Muscle layer of colon (tissue), 2 donors: ENCODE measurements around the gene UNC79.

ENCODE experiments used
- H3K27ac ChIP-seq: one replicate; pipeline ENCODE4 v1.7.0; 2013; ENCODE audit warnings: low read depth, mild to moderate bottlenecking, low read length, moderate library complexity
- H3K27me3 ChIP-seq, 2 donors: one replicate each; pipeline ENCODE4 v1.7.0; 2013; ENCODE audit warnings: low read length in 2 of 2, mild to moderate bottlenecking in 2 of 2; ENCODE audit not compliant: insufficient read depth in 2 of 2, control insufficient read depth in 1 of 2
- H3K36me3 ChIP-seq: one replicate; pipeline ENCODE4 v1.7.0; 2013; ENCODE audit warnings: mild to moderate bottlenecking, low read length; ENCODE audit not compliant: insufficient read depth
- H3K4me1 ChIP-seq: one replicate; pipeline ENCODE4 v1.7.0; 2013; ENCODE audit warnings: mild to moderate bottlenecking, low read length; ENCODE audit not compliant: insufficient read depth
- H3K4me3 ChIP-seq, 2 donors: one replicate each; pipeline ENCODE4 v1.7.0; 2013; ENCODE audit warnings: low read length in 2 of 2, low read depth in 1 of 2, mild to moderate bottlenecking in 1 of 2, moderate library complexity in 1 of 2
- H3K9ac ChIP-seq: one replicate; pipeline ENCODE4 v1.7.0; 2013; ENCODE audit warnings: low read length
- H3K9me3 ChIP-seq: one replicate; pipeline ENCODE4 v1.7.0; 2013; ENCODE audit warnings: mild to moderate bottlenecking, low read length
- donor health status: abdominal sarcoma.
- donor health status: Adenocarcinoma of cecum.

The UNC79 gene

GRCh38 chr14:93700928-93701327, 270.2 kb downstream of the UNC79 start:
- H3K9ac ChIP-seq, result no peak overlapping the region
- no peaks in the 10 kb centered on the region for H3K4me1 ChIP-seq
- no peaks in the 10 kb centered on the region for H3K9me3 ChIP-seq
- no peak overlapping the region for H3K27ac ChIP-seq
- H3K36me3 ChIP-seq, result no peaks in the 10 kb centered on the region
- H3K4me3 ChIP-seq, result no peak overlapping the region
- no peaks in the 10 kb centered on the region for H3K27me3 ChIP-seq

- no peak overlapping the region for H3K9ac ChIP-seq
- H3K4me3 ChIP-seq, result no peak overlapping the region
- no peaks in the 10 kb centered on the region for H3K4me1 ChIP-seq
- no peak overlapping the region for H3K27ac ChIP-seq
- no peaks in the 10 kb centered on the region for H3K9me3 ChIP-seq
- no peaks in the 10 kb centered on the region for H3K36me3 ChIP-seq
- no peaks in the 10 kb centered on the region for H3K27me3 ChIP-seq
Observed at GRCh38 chr14:93701562-93701961, 270.8 kb downstream of the UNC79 start.

GRCh38 chr14:93702946-93703345, 272.2 kb downstream of the UNC79 start:
- Histone ChIP-seq H3K9me3 (no peaks in the 10 kb centered on the region), H3K4me1 (no peaks in the 10 kb centered on the region), H3K27ac (no peak overlapping the region), H3K27me3 (no peaks in the 10 kb centered on the region), H3K36me3 (no peaks in the 10 kb centered on the region), H3K9ac (no peak overlapping the region), H3K4me3 (no peak overlapping the region)

- H3K36me3 ChIP-seq, result no peaks in the 10 kb centered on the region
- H3K9ac ChIP-seq, result no peak overlapping the region
- H3K27ac ChIP-seq, result no peak overlapping the region
- no peak overlapping the region for H3K4me3 ChIP-seq
- no peaks in the 10 kb centered on the region for H3K27me3 ChIP-seq
- H3K9me3 ChIP-seq, result no peaks in the 10 kb centered on the region
- H3K4me1 ChIP-seq, result no peaks in the 10 kb centered on the region
Observed at GRCh38 chr14:93703941-93704340, 273.2 kb downstream of the UNC79 start.

GRCh38 chr14:93705513-93706156, 274.9 kb downstream of the UNC79 start:
- Histone ChIP-seq H3K4me3 (no peak overlapping the region), H3K27me3 (no peaks in the 10 kb centered on the region), H3K27ac (no peak overlapping the region), H3K36me3 (no peaks in the 10 kb centered on the region), H3K9me3 (no peaks in the 10 kb centered on the region), H3K9ac (no peak overlapping the region), H3K4me1 (no peaks in the 10 kb centered on the region)

- no peaks in the 10 kb centered on the region for H3K4me1 ChIP-seq
- H3K9ac ChIP-seq, result no peak overlapping the region
- H3K27ac ChIP-seq, result no peak overlapping the region
- H3K36me3 ChIP-seq, result no peaks in the 10 kb centered on the region
- no peaks in the 10 kb centered on the region for H3K27me3 ChIP-seq
- no peaks in the 10 kb centered on the region for H3K9me3 ChIP-seq
- no peak overlapping the region for H3K4me3 ChIP-seq
Observed at GRCh38 chr14:93706360-93706955, 275.7 kb downstream of the UNC79 start.

- H3K27ac ChIP-seq, result no peak overlapping the region
- H3K9me3 ChIP-seq, result no peaks in the 10 kb centered on the region
- no peaks in the 10 kb centered on the region for H3K27me3 ChIP-seq
- no peaks in the 10 kb centered on the region for H3K36me3 ChIP-seq
- no peaks in the 10 kb centered on the region for H3K4me1 ChIP-seq
- H3K9ac ChIP-seq, result no peak overlapping the region
- no peak overlapping the region for H3K4me3 ChIP-seq
Observed at GRCh38 chr14:93707475-93707874, 276.7 kb downstream of the UNC79 start.

GRCh38 chr14:93708311-93708734, 277.6 kb downstream of the UNC79 start:
- Histone ChIP-seq H3K4me1 (no peaks in the 10 kb centered on the region), H3K27ac (no peak overlapping the region), H3K9ac (no peak overlapping the region), H3K36me3 (no peaks in the 10 kb centered on the region), H3K4me3 (no peak overlapping the region), H3K9me3 (no peaks in the 10 kb centered on the region), H3K27me3 (no peaks in the 10 kb centered on the region)

GRCh38 chr14:93708800-93709199, 278.1 kb downstream of the UNC79 start:
- H3K4me1 ChIP-seq, result no peaks in the 10 kb centered on the region
- no peaks in the 10 kb centered on the region for H3K27me3 ChIP-seq
- no peak overlapping the region for H3K9ac ChIP-seq
- H3K4me3 ChIP-seq, result no peak overlapping the region
- no peaks in the 10 kb centered on the region for H3K9me3 ChIP-seq
- H3K27ac ChIP-seq, result no peak overlapping the region
- H3K36me3 ChIP-seq, result no peaks in the 10 kb centered on the region

- H3K4me1 ChIP-seq, result no peaks in the 10 kb centered on the region
- H3K27me3 ChIP-seq, result no peaks in the 10 kb centered on the region
- no peak overlapping the region for H3K4me3 ChIP-seq
- H3K27ac ChIP-seq, result no peak overlapping the region
- H3K9me3 ChIP-seq, result no peaks in the 10 kb centered on the region
- H3K9ac ChIP-seq, result no peak overlapping the region
- H3K36me3 ChIP-seq, result no peaks in the 10 kb centered on the region
Observed at GRCh38 chr14:93709249-93709648, 278.5 kb downstream of the UNC79 start.

- Histone ChIP-seq H3K9ac (no peak overlapping the region), H3K4me3 (no peak overlapping the region), H3K27ac (no peak overlapping the region), H3K36me3 (no peaks in the 10 kb centered on the region), H3K4me1 (no peaks in the 10 kb centered on the region), H3K9me3 (no peaks in the 10 kb centered on the region), H3K27me3 (no peaks in the 10 kb centered on the region)
Observed at GRCh38 chr14:93712079-93712837, 281.5 kb downstream of the UNC79 start.
